ENCODE measurements around the gene LINC00237.

LINC00237 gene

GRCh38 chr20:21106171-21107017 is at the start of gene LINC00237:
Gene LINC00237, minus strand, starts transcription at chr20:21106358.
- no peak for FAIRE-seq

- FAIRE-seq = no peak
Measured at GRCh38 chr20:21155268-21155667, 49.1 kb upstream of the LINC00237 start.

GRCh38 chr20:21154692-21155091 is 48.5 kb upstream of the LINC00237 start:
- FAIRE-seq = no peak

GRCh38 chr20:21151791-21152190 is 45.6 kb upstream of the LINC00237 start:
- FAIRE-seq = no peak

GRCh38 chr20:21149344-21149743 is 43.2 kb upstream of the LINC00237 start:
- no peak for FAIRE-seq

GRCh38 chr20:21147593-21147992 is 41.4 kb upstream of the LINC00237 start:
- no peak for FAIRE-seq

GRCh38 chr20:21146215-21146614 is 40.1 kb upstream of the LINC00237 start:
- no peak for FAIRE-seq

- FAIRE-seq = no peak
Measured at GRCh38 chr20:21145424-21145823, 39.3 kb upstream of the LINC00237 start.

- FAIRE-seq = no peak
Measured at GRCh38 chr20:21143194-21143890, 37.2 kb upstream of the LINC00237 start.

GRCh38 chr20:21141825-21142224 is 35.7 kb upstream of the LINC00237 start:
- FAIRE-seq = no peak

GRCh38 chr20:21139881-21140566 is 33.9 kb upstream of the LINC00237 start:
- no peak for FAIRE-seq

GRCh38 chr20:21137078-21137477 is 30.9 kb upstream of the LINC00237 start:
- FAIRE-seq = no peak

GRCh38 chr20:21136015-21136732 is 30.0 kb upstream of the LINC00237 start:
- no peak for FAIRE-seq

- FAIRE-seq = no peak
Measured at GRCh38 chr20:21134883-21135493, 28.8 kb upstream of the LINC00237 start.

GRCh38 chr20:21133917-21134622 is 27.9 kb upstream of the LINC00237 start:
- no peak for FAIRE-seq

GRCh38 chr20:21133404-21133803 is 27.2 kb upstream of the LINC00237 start:
- FAIRE-seq = no peak

GRCh38 chr20:21129861-21130260 is 23.7 kb upstream of the LINC00237 start:
- no peak for FAIRE-seq

GRCh38 chr20:21127201-21127981 is 21.2 kb upstream of the LINC00237 start:
- no peak for FAIRE-seq

- FAIRE-seq = no peak
Measured at GRCh38 chr20:21126581-21126870, 20.4 kb upstream of the LINC00237 start.

GRCh38 chr20:21125849-21126580 is 19.9 kb upstream of the LINC00237 start, which contains the start of gene KIZ:
Gene KIZ, plus strand, starts transcription at chr20:21126082. Its CDS starts 34 bp downstream, at chr20:21126116.
- FAIRE-seq = no peak

Measured in colon (tissue), 2 donors.